HepG2 (cell line): ENCODE results near the gene DNASE1L2. TPM values are rescaled to one million over a fixed set of nuclear protein-coding genes. Genes with fewer than 3 reads are reported as not detected.

Experiments
- GTF3A ChIP-seq: sonication (generic); formaldehyde crosslinking; conservative IDR thresholded peaks from 2 replicates; pipeline ENCODE4 v1.4.0; 2020; ENCODE audit warnings: mild to moderate bottlenecking, missing genetic modification reagents
- KAT8 ChIP-seq: IDR thresholded peaks from 2 replicates; pipeline ENCODE4 v1.6.1; 2016; ENCODE audit warnings: missing genetic modification reagents, missing compliant biosample characterization
- MYC ChIP-seq: sonication (generic); formaldehyde crosslinking; IDR thresholded peaks from 2 replicates; pipeline ENCODE4 v1.9.0; 2021; ENCODE audit warnings: missing genetic modification reagents, borderline replicate concordance
- REXO4 ChIP-seq: sonication (generic); formaldehyde crosslinking; IDR thresholded peaks from 2 replicates; pipeline ENCODE4 v1.8.0; 2022; ENCODE audit warnings: missing genetic modification reagents, mild to moderate bottlenecking, borderline replicate concordance
- TAF1 ChIP-seq: sonication (generic); formaldehyde crosslinking; IDR thresholded peaks from 2 replicates; pipeline ENCODE4 v1.4.0; 2020; ENCODE audit warnings: missing genetic modification reagents
- ZNF230 ChIP-seq: sonication (generic); formaldehyde crosslinking; IDR thresholded peaks from 2 replicates; pipeline ENCODE4 v1.4.0; 2020; ENCODE audit warnings: mild to moderate bottlenecking, missing genetic modification reagents
- ZNF496 ChIP-seq: sonication (generic); formaldehyde crosslinking; IDR thresholded peaks from 2 replicates; pipeline ENCODE4 v1.8.1; 2023; ENCODE audit warnings: mild to moderate bottlenecking, moderate library complexity, missing genetic modification reagents; ENCODE audit not compliant: insufficient replicate concordance
- ZSCAN20 ChIP-seq: sonication (generic); formaldehyde crosslinking; IDR thresholded peaks from 2 replicates; pipeline ENCODE4 v1.4.0; 2020; ENCODE audit warnings: missing genetic modification reagents, mild to moderate bottlenecking, borderline replicate concordance
- polyA plus RNA-seq, 8 experiments: library from polyadenylated mRNA; depleted of rRNA in 3 of 8; stranded (reverse) in 7 of 8; unstranded in 1 of 8; fragments of >200 nt; fragmentation: Illumina TruSeq in 4 of 8; extraction: Trizol in 4 of 8; gene quantifications; 2 replicates each; pipeline versions ENCODE4 v1.2.1 to v1.2.3, GENCODE V29; 2011 to 2016; ENCODE audit warnings: low read depth in 4 of 8, missing spikeins in 1 of 8, mixed read lengths in 1 of 8; ENCODE audit not compliant: insufficient read depth in 1 of 8
- total RNA-seq, 5 experiments: library from RNA; depleted of rRNA; stranded (reverse); fragments of >200 nt; fragmentation: Illumina TruSeq; extraction: Trizol; gene quantifications; 2 replicates each; pipeline ENCODE4 v1.2.3, GENCODE V29; 2016; ENCODE audit warnings: low read depth in 1 of 5
- TF ChIP-seq, protein P1 (sequence below): sonication (generic); formaldehyde crosslinking; IDR thresholded peaks from 2 replicates; pipeline ENCODE4 v1.4.0; 2020; ENCODE audit warnings: missing genetic modification reagents, borderline replicate concordance
- TF ChIP-seq, protein P2 (sequence below): sonication (generic); formaldehyde crosslinking; conservative IDR thresholded peaks from 2 replicates; pipeline ENCODE4 v1.8.1; 2023; ENCODE audit warnings: missing genetic modification reagents
- TF ChIP-seq, protein P3 (sequence below): sonication (generic); formaldehyde crosslinking; IDR thresholded peaks from 2 replicates; pipeline ENCODE4 v1.4.0; 2020; ENCODE audit warnings: missing genetic modification reagents
- TF ChIP-seq, protein P4 (sequence below): sonication (generic); formaldehyde crosslinking; IDR thresholded peaks from 2 replicates; pipeline ENCODE4 v1.4.0; 2020; ENCODE audit warnings: missing genetic modification reagents
- TF ChIP-seq, protein P5 (sequence below), 2 experiments: sonication (generic) in 1 of 2; formaldehyde crosslinking in 1 of 2; IDR thresholded peaks; 2 replicates each; pipeline versions ENCODE4 v1.4.0 to v1.6.1; 2018 to 2020; ENCODE audit warnings: missing genetic modification reagents in 2 of 2, borderline replicate concordance in 1 of 2, low read depth in 1 of 2, mild to moderate bottlenecking in 1 of 2, missing biosample characterization in 1 of 2

DNASE1L2 gene
- total and polyA plus RNA-seq, 2 of the 13 experiments (the other 11 are each of a cell fraction or from before 2014, with no cell fraction given): 0.44 to 0.50 TPM

DNA sequence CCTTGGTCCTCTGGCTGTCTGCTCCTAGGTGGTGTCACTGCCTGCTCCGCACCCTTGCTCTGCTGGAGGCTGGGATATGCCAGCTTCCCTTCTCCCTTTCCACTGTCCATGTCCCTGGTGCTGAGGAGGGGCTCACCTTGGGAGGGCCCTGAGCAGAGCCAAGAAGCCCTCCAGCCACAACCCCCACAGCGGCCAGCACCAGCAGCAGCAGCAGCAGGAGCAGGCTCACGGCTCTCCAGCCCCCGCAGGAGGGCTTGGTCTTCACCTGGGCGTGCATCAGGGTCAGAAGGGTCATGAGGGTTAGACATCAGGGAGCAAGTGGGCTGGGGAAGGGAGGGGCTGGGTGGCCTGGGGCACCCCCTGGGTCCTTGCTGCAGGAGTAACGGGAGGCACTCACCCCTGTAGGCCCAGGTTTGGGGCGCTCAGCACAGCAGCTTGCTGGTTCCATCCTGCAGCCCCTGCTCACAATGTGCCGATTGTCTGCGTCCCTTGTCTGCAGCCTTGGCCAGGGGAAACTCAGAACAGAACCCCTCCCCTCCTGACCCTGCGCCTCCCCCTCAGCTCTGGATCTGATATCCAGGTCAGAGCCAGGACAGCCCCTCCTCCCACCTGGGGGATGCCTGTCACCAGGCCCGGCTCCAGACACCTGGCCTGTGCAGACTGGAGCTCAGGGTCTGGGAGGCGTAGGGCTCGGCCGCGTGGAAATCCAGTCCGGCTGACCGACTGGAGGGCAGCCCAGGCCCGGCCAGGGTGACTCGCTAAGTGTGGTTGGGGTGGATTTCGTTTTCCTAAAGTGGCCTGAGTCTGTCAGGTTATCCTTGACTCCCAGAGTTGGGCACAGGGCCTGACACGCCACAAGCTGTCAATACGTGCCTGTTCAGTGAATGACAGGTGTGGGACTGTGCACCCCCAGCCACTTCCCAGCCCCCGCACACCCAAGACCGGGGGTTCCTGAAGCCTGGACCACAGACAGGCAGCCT, 25.6 kb upstream of the DNASE1L2 start, which contains the start of gene BRICD5 (continued):
- TF ChIP-seq, protein P1, sequence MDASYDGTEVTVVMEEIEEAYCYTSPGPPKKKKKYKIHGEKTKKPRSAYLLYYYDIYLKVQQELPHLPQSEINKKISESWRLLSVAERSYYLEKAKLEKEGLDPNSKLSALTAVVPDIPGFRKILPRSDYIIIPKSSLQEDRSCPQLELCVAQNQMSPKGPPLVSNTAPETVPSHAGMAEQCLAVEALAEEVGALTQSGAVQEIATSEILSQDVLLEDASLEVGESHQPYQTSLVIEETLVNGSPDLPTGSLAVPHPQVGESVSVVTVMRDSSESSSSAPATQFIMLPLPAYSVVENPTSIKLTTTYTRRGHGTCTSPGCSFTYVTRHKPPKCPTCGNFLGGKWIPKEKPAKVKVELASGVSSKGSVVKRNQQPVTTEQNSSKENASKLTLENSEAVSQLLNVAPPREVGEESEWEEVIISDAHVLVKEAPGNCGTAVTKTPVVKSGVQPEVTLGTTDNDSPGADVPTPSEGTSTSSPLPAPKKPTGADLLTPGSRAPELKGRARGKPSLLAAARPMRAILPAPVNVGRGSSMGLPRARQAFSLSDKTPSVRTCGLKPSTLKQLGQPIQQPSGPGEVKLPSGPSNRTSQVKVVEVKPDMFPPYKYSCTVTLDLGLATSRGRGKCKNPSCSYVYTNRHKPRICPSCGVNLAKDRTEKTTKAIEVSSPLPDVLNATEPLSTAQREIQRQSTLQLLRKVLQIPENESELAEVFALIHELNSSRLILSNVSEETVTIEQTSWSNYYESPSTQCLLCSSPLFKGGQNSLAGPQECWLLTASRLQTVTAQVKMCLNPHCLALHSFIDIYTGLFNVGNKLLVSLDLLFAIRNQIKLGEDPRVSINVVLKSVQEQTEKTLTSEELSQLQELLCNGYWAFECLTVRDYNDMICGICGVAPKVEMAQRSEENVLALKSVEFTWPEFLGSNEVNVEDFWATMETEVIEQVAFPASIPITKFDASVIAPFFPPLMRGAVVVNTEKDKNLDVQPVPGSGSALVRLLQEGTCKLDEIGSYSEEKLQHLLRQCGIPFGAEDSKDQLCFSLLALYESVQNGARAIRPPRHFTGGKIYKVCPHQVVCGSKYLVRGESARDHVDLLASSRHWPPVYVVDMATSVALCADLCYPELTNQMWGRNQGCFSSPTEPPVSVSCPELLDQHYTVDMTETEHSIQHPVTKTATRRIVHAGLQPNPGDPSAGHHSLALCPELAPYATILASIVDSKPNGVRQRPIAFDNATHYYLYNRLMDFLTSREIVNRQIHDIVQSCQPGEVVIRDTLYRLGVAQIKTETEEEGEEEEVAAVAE (CRISPR knock-in tag): no peak
- TF ChIP-seq, protein P2, sequence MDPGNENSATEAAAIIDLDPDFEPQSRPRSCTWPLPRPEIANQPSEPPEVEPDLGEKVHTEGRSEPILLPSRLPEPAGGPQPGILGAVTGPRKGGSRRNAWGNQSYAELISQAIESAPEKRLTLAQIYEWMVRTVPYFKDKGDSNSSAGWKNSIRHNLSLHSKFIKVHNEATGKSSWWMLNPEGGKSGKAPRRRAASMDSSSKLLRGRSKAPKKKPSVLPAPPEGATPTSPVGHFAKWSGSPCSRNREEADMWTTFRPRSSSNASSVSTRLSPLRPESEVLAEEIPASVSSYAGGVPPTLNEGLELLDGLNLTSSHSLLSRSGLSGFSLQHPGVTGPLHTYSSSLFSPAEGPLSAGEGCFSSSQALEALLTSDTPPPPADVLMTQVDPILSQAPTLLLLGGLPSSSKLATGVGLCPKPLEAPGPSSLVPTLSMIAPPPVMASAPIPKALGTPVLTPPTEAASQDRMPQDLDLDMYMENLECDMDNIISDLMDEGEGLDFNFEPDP (CRISPR knock-in tag): no peak
- TF ChIP-seq ZNF230 (CRISPR knock-in tag): 0 out of 2 replicates have a peak, but pooled peaks have one; percentile 12
- TF ChIP-seq TAF1 (CRISPR knock-in tag): no peak
- no peak for TF ChIP-seq ZSCAN20 (CRISPR knock-in tag)
- TF ChIP-seq, protein P3, sequence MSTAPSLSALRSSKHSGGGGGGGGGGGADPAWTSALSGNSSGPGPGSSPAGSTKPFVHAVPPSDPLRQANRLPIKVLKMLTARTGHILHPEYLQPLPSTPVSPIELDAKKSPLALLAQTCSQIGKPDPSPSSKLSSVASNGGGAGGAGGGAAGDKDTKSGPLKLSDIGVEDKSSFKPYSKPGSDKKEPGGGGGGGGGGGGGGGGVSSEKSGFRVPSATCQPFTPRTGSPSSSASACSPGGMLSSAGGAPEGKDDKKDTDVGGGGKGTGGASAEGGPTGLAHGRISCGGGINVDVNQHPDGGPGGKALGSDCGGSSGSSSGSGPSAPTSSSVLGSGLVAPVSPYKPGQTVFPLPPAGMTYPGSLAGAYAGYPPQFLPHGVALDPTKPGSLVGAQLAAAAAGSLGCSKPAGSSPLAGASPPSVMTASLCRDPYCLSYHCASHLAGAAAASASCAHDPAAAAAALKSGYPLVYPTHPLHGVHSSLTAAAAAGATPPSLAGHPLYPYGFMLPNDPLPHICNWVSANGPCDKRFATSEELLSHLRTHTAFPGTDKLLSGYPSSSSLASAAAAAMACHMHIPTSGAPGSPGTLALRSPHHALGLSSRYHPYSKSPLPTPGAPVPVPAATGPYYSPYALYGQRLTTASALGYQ (CRISPR knock-in tag): no peak
- TF ChIP-seq, protein P4, sequence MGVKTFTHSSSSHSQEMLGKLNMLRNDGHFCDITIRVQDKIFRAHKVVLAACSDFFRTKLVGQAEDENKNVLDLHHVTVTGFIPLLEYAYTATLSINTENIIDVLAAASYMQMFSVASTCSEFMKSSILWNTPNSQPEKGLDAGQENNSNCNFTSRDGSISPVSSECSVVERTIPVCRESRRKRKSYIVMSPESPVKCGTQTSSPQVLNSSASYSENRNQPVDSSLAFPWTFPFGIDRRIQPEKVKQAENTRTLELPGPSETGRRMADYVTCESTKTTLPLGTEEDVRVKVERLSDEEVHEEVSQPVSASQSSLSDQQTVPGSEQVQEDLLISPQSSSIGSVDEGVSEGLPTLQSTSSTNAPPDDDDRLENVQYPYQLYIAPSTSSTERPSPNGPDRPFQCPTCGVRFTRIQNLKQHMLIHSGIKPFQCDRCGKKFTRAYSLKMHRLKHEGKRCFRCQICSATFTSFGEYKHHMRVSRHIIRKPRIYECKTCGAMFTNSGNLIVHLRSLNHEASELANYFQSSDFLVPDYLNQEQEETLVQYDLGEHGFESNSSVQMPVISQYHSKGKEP (CRISPR knock-in tag): no peak
- no peak for TF ChIP-seq ZNF496
- TF ChIP-seq REXO4: no peak
- TF ChIP-seq KAT8 (CRISPR knock-in tag): no peak
- peak; percentile 48; the same call in 1 of the 2 replicates for TF ChIP-seq MYC (CRISPR knock-in tag)
- TF ChIP-seq GTF3A: no peak
- TF ChIP-seq, protein P5, sequence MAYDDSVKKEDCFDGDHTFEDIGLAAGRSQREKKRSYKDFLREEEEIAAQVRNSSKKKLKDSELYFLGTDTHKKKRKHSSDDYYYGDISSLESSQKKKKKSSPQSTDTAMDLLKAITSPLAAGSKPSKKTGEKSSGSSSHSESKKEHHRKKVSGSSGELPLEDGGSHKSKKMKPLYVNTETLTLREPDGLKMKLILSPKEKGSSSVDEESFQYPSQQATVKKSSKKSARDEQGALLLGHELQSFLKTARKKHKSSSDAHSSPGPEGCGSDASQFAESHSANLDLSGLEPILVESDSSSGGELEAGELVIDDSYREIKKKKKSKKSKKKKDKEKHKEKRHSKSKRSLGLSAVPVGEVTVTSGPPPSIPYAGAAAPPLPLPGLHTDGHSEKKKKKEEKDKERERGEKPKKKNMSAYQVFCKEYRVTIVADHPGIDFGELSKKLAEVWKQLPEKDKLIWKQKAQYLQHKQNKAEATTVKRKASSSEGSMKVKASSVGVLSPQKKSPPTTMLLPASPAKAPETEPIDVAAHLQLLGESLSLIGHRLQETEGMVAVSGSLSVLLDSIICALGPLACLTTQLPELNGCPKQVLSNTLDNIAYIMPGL (CRISPR knock-in tag; IDR thresholded peaks at IDR 0.05; ENCODE audit: borderline replicate concordance in 1 of 2, low read depth in 1 of 2): no peak
